Effector memory CD4-positive, alpha-beta T cell (primary cell): ENCODE results near the gene RNF180.
"Not testable (repeated sequence)": the region's sequence is repeated elsewhere in the genome, so short reads cannot be mapped to it uniquely, and the experiment has no call there.

Experiments
- DNase-seq, 3 donors: peaks; one replicate each; pipeline ENCODE4 v3.0.0-alpha.2; 2020
- H3K27ac ChIP-seq: 2 replicates; pipeline ENCODE4 v1.7.0; 2013; ENCODE audit warnings: mild to moderate bottlenecking, low read length, moderate library complexity; ENCODE audit not compliant: insufficient read depth, poor library complexity, severe bottlenecking
- H3K27me3 ChIP-seq: replicated peaks from 2 replicates; pipeline ENCODE4 v1.7.0; 2013; ENCODE audit warnings: mild to moderate bottlenecking, low read length; ENCODE audit not compliant: insufficient read depth, control insufficient read depth, poor library complexity, severe bottlenecking
- H3K36me3 ChIP-seq: 2 replicates; pipeline ENCODE4 v1.7.0; 2013; ENCODE audit warnings: mild to moderate bottlenecking, low read length, moderate library complexity; ENCODE audit not compliant: control insufficient read depth, insufficient read depth
- H3K4me1 ChIP-seq: 2 replicates; pipeline ENCODE4 v1.7.0; 2013; ENCODE audit warnings: low read length, mild to moderate bottlenecking; ENCODE audit not compliant: control insufficient read depth, insufficient read depth, poor library complexity, severe bottlenecking
- H3K4me3 ChIP-seq: 2 replicates; pipeline ENCODE4 v1.7.0; 2013; ENCODE audit warnings: low read length, low read depth, mild to moderate bottlenecking; ENCODE audit not compliant: insufficient read depth, poor library complexity, severe bottlenecking
- H3K9me3 ChIP-seq: 2 replicates; pipeline ENCODE4 v1.7.0; 2013; ENCODE audit warnings: mild to moderate bottlenecking, low read length, moderate library complexity; ENCODE audit not compliant: control insufficient read depth

The RNF180 gene

GRCh38 chr5:64206653-64207052, 41.0 kb downstream of the RNF180 start:
- H3K4me1 ChIP-seq, result no peaks in the 10 kb centered on the region
- H3K36me3 ChIP-seq, result no peaks in the 10 kb centered on the region
- no peak for DNase-seq
- no peak overlapping the region for H3K27ac ChIP-seq
- H3K9me3 ChIP-seq, result no peaks in the 10 kb centered on the region
- no peak overlapping the region for H3K4me3 ChIP-seq
- H3K27me3 ChIP-seq, result no peaks in the 10 kb centered on the region

- no peak overlapping the region for H3K4me3 ChIP-seq
Measured at GRCh38 chr5:64207978-64208377, 42.3 kb downstream of the RNF180 start.

DNA sequence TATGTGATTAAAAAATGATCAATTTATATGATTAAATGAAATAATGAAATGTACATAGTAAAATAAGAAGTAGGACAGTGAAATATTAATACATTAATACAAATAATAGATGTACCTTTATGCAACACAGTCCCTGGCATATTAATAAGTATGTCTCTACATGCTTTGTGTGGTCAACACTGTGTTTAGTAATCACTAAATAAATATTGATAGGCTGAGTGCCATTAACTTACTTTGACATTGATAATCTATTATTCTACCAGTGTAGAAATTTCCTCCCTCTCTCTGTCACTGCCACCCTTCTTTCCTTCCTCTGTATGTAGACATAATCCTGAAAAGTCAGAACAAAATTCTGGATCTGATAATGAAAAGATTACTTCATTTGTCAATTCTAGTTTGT, 43.7 kb downstream of the RNF180 start:
- Histone ChIP-seq H3K4me3 (no peak overlapping the region), H3K4me1 (no peaks in the 10 kb centered on the region), H3K27ac (no peak overlapping the region), H3K36me3 (no peaks in the 10 kb centered on the region), H3K9me3 (no peaks in the 10 kb centered on the region), H3K27me3 (no peaks in the 10 kb centered on the region)
- no peak for DNase-seq

More at GRCh38 chr5:64207978-64208377, 42.3 kb downstream of the RNF180 start:
- DNase-seq, result no peak
- Histone ChIP-seq H3K27ac (no peak overlapping the region), H3K27me3 (no peaks in the 10 kb centered on the region), H3K36me3 (no peaks in the 10 kb centered on the region), H3K4me1 (no peaks in the 10 kb centered on the region), H3K9me3 (no peaks in the 10 kb centered on the region)

- Histone ChIP-seq H3K9me3 (no peaks in the 10 kb centered on the region), H3K36me3 (no peaks in the 10 kb centered on the region), H3K27ac (no peak overlapping the region), H3K27me3 (no peaks in the 10 kb centered on the region), H3K4me3 (no peak overlapping the region), H3K4me1 (no peaks in the 10 kb centered on the region)
- DNase-seq, result no peak
Measured at GRCh38 chr5:64210866-64211265, 45.2 kb downstream of the RNF180 start.

GRCh38 chr5:64213011-64213410, 47.4 kb downstream of the RNF180 start:
- Histone ChIP-seq H3K36me3 (no peaks in the 10 kb centered on the region), H3K9me3 (no peaks in the 10 kb centered on the region), H3K27me3 (no peaks in the 10 kb centered on the region), H3K27ac (no peak overlapping the region), H3K4me3 (no peak overlapping the region), H3K4me1 (no peaks in the 10 kb centered on the region)
- no peak for DNase-seq

- H3K36me3 ChIP-seq, result no peaks in the 10 kb centered on the region
Measured at GRCh38 chr5:64213531-64213930, 47.9 kb downstream of the RNF180 start.

GRCh38 chr5:64214132-64214531, 48.5 kb downstream of the RNF180 start:
- DNase-seq, result no peak
- no peaks in the 10 kb centered on the region for H3K4me1 ChIP-seq

More at GRCh38 chr5:64213531-64213930, 47.9 kb downstream of the RNF180 start:
- no peak overlapping the region for H3K27ac ChIP-seq
- no peak for DNase-seq
- H3K4me3 ChIP-seq, result no peak overlapping the region
- no peaks in the 10 kb centered on the region for H3K4me1 ChIP-seq
- H3K9me3 ChIP-seq, result no peaks in the 10 kb centered on the region
- no peaks in the 10 kb centered on the region for H3K27me3 ChIP-seq

DNA sequence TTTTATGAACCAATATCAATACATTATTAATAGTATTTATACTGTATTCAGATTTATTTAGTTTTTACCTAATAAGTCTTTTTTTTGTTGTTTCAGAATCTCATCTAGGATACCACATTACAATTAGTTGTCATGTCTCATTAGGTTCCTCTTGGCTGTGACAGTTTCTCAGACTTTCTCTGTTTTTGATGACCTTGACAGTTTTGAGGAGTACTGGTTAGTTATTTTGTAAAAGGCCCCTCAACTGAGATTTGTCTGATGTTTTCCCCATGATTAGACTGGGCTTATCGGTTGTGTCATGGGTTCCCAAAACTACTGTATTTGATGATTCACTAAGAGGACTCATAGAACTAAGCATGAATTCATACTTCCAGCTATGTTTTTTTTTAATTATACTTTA, 56.3 kb downstream of the RNF180 start:
- Histone ChIP-seq H3K36me3 (no peaks in the 10 kb centered on the region), H3K9me3 (no peaks in the 10 kb centered on the region), H3K27ac (no peak overlapping the region), H3K27me3 (no peaks in the 10 kb centered on the region), H3K4me1 (no peaks in the 10 kb centered on the region), H3K4me3 (no peak overlapping the region)
- DNase-seq, result no peak

More at GRCh38 chr5:64214132-64214531, 48.5 kb downstream of the RNF180 start:
- Histone ChIP-seq H3K4me3 (no peak overlapping the region), H3K9me3 (no peaks in the 10 kb centered on the region), H3K27ac (no peak overlapping the region), H3K36me3 (no peaks in the 10 kb centered on the region), H3K27me3 (no peaks in the 10 kb centered on the region)

- not testable (repeated sequence) for H3K4me1 ChIP-seq, H3K27ac ChIP-seq, H3K27me3 ChIP-seq, H3K9me3 ChIP-seq, DNase-seq, H3K4me3 ChIP-seq, H3K36me3 ChIP-seq
Measured at GRCh38 chr5:64225286-64225981, 59.8 kb downstream of the RNF180 start.

GRCh38 chr5:64227131-64227537, 61.5 kb downstream of the RNF180 start:
- H3K9me3 ChIP-seq, H3K4me1 ChIP-seq, DNase-seq, H3K36me3 ChIP-seq, H3K27ac ChIP-seq, H3K27me3 ChIP-seq, H3K4me3 ChIP-seq: not testable (repeated sequence)
